NCI-H748 (cell line): Measurements from ENCODE around the gene TAS2R38.

Experiments
- DNase-seq: peaks from one replicate; lab custom pipeline; 2025; ENCODE audit not compliant: unreplicated experiment; lab: John Stamatoyannopoulos, UW

TAS2R38 gene

DNA sequence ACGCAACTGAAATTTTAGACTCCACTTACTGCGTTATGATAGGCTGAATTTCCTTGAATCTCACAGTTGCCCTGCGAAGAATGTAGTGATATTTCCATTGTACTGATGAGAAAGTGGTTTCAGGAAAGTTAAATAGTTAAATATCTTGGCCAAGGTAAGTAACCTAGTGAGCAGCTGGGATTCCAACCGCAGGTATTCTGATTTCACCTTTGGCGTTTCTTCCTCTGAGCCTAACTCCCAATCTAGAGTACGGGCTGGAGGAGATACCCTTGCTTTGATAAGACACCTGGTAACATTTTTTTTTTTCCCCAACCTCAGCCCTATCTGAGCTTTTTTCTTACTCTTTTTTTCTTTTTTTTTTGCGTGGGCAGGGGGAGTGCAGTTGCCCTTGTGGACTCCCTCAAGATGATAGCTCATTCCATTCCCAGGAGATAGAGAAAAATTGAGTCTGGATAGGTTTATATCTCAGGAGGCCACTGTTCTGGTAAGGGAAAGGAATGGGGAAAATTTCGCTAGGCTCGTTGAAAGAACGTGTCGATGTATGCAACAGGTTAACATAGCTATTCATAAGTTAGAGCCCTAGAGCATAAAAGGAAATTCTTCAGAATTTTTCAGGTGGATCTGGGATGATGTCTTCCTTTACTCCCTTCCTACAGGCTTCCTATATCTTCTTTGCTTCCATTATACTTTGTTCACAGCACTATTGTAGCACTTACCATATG lies 3.1 kb upstream of the TAS2R38 start:
- no peak for DNase-seq

DNA sequence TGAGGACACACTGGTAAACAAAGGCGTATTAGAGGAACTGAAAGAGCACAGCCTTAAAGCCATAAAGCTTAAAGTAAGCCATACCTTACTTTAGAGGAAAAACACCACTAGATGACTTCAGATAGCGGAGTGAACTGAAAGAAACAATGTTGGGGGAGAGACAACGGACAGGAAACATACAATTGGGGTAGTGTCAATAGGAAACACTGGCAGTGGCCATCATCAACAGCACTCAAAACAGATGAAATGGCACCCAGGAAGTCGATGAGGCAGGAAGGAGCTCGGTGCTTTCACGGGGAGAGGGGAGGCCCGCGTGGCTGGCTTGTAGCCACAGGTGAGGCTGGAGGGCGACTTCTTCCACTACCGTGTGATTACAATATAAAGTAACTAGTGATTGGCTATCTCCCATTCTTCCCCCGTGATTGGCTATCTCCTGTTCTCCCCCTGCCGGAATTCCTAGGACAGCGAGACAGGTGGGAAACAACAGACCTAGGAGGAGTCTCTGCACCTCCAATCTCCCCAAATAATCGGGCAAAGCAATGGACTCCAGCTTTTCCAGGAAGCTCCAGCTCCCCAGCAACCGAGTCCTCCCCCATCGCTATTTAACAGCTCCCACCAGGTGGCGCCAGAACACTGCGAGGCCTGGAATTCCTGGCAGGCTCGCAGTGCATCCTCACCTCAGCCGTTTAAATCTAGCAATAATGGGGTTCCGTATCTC lies 2.4 kb upstream of the TAS2R38 start:
- DNase-seq: peak; percentile 88

DNA sequence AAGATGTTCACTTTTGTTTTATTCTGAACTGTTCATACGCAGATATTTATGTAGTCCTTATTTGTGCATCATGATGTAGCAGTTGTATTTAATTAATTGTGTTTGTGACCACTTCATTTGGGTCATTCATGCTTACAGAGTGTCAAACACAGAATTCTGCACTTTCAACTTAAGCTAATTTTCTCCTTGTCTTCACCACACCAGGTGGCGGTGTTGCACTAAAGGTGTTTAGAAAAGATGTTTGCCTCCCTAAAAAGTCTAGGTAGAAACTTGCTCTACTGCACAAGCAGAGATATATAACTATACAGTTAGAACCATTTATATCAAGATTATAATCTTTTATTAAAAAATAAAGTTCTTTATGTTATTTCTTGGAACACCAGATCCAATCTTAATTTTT lies 1.3 kb upstream of the TAS2R38 start:
- DNase-seq: peak; percentile 60

DNA sequence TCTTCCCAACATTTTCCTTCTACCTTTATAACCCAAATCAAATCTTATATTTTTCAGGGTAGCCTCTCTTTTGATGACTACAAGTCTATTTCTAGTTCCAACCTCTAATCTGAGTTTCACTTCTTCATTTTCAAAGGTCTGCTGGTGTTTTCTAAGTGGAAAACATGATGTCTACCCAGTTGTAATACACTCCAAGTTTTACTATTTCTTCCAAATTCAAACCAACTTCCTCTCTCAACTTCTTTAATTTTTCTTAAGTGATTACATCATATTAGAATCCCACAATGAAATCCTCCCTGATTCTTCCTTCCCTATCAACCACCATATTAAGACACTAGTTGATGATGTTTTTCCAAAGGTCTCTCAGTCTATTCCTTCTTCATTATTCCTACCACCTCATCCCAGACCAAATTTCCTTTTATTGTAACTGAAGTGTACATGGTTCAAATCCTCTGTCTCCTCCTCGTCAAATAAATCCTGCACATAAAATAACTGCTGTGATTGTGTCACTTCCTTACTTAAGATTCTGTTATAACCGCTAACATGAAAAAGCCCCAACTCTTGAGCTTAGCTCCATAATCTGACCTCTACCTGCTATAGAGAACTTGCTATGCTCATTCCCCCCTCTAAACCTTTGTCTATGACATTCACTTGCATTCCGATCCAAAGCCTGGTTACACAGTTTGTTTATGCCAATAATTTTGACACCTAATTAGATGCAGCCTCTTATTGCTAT lies 12.7 kb downstream of the TAS2R38 start:
- DNase-seq: no peak

DNA sequence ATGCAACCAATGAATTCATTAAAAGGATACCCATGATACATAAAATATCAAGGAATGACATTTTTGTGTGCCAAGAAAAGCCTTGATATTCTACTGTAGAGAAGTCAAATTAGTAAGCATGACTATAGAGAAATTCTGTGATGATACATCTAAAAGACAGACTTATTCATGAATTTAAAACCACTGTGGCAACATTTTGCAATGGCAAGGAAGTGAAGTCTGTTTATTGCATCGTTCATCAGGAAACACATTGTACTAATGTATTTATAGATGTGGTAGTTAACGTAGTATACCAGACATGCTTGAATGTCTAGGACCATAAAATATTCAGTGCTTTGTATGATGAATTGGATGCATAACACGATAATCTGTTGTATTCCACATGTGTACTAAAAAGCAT lies 17.5 kb downstream of the TAS2R38 start:
- no peak for DNase-seq

DNA sequence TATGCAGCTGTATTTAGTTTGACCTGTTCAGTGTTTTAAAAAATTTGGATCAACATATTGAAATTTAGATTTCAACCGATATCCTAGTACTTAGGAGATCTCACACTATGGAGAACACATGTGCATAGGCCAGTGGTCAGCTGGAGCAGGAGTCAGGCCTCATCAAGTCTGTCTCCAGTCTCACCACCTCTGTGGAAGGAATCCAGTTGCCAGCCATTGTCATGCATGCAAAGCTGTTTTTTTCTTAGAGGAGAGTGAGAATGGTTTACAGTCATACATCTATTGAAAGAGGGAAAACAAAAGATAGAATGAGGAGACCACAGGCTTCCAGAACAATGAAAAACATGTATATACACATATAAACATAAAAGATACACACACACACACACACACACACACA lies 19.2 kb downstream of the TAS2R38 start:
- DNase-seq: no peak

DNA sequence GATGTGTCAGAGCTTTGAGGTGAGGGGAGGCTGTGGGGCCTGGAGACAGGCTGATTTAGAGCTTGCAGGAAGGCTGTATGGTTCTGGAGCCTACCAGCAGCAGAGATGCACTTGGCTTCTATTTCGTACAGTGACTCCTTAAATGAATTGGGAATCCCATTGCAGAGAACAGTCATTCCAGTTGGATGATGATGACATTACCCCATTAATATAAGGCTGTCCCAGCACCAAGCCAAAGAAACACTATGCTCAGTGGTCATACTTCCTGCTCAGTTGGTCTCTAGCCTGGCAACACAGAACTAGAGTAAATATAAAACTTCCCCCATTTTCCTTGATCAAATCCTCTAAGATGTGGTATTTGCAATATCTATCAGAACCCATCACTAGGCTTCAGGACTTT lies 21.1 kb downstream of the TAS2R38 start:
- DNase-seq: no peak

DNA sequence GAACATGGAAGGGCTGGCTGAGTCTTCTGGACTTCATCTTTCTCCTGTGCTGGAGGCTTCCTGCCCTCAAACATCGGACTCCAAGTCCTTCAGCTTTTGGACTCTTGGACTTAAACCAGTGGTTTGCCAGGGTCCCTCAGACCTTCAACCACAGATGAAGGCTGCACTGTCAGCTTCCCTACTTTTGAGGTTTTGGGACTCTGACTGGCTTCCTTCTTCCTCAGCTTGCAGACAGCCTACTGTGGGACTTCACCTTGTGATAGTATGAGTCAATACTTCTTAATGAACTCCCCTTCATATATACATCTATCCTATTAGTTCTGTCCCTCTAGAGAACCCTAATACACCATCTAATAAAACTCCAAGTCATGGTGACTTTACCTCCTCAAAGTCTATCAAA lies 22.8 kb downstream of the TAS2R38 start:
- DNase-seq: no peak

DNA sequence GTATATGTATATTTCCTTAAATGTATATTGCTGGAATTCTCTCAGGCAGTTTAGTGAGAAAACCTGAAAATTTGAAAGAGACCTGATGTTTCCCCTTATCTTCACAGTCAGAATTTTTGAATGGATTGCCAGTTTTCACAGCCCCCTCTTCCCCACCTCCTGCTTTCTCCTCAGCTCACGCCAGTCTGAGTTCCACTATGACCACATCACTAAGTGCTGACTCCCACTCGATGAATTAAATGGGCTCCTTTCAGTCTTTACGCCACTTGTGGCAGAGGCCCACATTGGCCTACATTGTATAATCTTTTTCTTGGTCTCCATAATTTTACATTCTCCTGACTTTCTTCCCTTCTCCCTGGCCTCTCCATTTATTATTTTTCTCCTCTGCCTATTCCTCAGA lies 23.7 kb downstream of the TAS2R38 start:
- DNase-seq: no peak

DNA sequence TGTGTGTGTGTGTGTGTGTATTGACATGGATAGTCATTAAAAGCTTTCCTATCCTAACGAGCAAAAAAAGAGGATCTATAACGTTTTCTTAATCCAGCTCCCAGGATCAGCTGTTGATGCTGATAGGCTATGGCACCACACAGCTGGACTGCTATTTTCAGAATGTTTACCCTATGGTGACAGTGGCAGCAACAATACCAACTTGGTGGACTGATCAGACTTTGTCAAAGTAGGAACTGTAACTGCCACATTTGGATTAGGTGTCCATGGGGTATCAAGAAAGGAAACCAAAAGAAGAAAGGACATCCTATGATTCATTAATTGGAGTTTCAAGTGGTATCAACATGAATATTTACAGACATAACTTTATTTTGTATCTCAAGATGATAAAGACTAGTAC lies 24.1 kb downstream of the TAS2R38 start:
- no peak for DNase-seq

DNA sequence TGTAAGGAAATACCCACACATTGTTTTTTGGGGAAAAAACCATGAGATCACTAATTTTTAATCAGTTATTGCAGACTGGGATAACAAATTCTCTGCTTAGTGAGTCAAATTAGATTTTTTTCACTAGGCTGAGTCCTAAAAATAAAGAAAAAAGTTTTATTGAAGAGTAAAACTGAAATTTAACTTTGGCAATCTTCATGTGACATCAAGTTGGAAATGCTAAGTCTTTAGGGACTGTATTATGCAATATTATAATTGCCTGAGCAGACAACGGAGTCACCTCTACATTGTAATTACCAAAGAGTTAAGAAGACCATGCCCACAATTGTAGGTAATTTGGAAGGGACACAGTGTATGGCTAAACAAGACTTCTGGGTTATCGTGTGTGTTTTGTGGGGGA lies 24.6 kb downstream of the TAS2R38 start:
- no peak for DNase-seq

DNA sequence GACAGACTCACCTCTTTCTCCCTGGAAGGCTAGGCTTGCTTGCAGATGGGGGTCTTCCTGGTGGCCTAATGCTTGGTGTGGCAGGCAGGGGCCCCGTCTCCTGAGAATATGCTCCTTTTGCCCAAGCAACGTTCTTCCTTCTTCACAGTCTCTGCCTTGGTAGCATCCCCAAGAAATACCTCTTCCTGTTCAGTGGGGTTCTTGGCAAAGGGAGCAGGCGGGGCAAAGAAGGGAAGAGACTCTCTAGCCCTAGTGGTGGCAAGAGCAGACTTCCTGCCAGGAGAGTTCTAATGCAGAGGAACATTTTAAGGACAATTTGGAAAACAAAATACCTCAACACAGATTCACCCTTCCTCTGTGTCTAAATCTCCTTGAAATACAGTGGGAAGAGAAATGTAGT lies 26.8 kb downstream of the TAS2R38 start, which contains the start of gene CLEC5A:
TSS of gene CLEC5A (minus strand) at position 179 of the 400 bp plus-strand sequence. CDS start 682 bp downstream, outside the sequence.
- no peak for DNase-seq

DNA sequence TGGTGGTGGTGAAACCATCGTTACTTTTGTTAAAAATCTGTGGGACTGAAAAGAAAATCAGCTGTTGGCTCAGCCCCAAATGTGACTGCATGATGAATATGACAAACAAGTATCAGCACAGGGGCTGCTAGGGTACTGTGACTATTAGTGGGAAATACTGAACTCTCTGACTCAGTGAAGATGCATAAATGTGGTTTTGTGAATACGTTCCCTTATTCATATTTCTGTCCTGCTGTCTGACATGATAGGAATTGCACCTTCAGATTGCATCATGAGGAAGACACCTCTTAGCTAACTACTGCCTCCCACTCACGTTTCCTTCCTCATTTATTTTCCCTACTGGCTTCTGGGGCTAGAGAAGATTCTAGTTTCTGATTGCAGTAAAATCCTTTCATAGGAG lies 28.2 kb downstream of the TAS2R38 start:
- no peak for DNase-seq

DNA sequence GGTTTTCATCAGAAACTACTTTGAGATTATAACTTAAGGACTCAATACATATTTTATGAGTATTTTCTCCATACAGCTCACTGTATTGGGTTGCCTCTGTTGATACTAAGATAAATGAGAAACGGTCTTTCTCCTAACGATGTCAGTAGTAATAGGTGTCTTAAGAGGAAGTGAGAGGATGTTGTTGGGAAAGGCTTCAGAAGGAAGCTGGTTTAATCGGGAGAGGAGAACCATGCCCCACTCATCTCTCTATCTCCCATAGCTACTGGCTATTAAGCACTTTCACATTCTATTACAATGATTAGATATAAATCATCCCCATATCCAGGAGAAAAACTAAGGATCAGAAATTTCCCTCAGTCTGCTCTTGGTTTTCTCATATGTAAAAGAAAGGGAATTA lies 28.8 kb downstream of the TAS2R38 start:
- no peak for DNase-seq

DNA sequence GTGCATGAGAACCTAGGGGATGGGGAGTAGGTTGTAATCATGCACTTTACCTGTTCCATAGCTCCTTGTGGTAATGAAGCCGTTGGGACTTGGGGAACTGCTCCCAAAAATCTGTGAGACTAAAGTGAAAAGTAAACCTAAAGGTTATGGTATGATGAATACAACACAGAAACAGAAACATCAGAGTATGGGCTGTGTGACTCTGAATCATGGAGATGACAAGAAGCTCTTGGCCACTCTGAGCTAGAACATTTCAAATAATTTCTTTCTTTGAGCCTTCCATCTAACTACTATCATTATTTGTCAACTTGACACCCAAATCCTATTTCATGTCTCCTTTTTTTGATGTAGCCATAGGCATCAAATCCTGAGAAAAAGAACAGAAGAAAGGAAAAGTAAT lies 29.7 kb downstream of the TAS2R38 start:
- DNase-seq: no peak

DNA sequence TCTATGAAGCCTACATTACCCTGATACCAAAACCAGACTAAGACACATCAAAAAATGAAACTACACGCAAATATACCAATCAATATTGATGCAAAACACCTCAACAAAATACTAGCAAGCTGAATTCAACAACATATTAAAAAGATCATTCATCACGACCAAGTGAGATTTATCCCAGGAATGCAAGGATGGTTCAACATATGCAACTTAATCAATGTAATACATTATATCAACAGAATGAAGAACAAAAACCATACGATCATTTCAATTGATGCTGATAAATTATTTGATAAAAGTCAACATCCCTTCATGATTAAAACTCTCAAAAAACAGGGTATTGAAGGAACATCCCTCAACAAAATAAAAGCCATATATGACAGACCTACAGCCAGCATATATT lies 32.5 kb downstream of the TAS2R38 start:
- no peak for DNase-seq

DNA sequence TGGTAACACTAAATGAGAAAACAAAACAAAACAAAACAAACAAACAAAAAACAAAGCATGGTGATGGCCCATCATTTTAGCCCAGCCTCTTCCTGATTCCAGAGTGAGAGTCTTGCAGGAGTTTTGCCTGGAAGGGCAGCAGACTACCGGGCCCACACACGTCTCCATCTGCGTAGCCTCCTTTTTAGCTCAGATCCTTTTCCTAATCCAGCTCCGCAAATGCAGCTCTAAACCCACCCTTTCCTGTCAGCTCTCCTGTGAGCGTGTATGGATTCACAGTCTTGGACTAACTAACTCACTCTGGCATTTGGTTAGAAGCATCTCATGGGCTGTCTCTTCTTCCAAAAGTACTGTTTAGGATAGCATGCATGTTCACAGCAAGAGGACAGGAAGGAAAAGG lies 43.4 kb downstream of the TAS2R38 start:
- no peak for DNase-seq

DNA sequence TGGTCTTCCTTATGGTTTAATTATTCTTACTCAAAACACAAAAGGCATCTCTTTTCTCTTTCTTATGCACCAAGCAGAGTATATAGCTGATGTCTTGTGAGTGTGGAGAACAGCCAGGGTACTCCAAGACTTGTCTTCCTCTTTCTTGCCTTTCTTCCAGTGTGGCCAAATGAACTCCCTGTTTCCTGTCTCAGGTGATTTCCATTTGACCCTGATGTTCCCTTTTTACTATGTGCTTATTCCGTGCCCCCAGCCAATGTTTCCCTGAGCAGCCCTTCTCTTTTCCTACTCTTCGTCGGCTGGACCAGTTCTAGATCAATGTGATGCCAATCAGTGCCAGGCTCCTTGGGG lies 44.8 kb downstream of the TAS2R38 start:
- no peak for DNase-seq

DNA sequence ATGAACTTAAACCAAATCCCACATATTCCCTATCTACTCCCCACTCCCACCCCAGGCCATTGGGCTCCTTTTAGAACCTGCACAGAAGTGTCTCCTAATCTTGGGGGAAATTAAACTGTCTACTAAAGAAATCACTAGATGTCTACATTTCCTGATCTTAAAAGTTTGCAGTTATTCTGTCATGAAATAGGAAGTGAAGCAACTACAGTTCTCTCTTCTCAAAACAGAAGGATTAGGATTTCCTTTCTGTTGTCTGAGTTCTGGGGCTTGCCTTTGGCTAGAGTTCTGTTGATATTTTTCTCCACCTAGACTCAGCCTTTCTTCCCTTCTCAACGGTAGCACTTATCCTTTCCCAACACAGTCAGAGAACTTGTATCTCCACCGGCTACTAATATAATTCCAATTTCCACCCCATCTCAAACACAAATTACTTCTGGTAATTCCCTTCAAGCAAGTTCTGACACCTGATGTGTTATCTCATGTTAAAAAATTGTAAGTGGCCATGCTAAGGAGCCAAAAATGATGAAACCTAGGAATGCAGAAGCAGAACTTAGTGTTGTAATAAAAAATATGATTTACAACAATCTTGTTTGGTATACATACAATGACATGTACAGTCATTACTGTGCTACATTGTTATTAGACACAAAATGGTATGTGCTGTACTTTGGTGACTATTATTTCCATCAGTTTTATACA lies 45.3 kb downstream of the TAS2R38 start:
- DNase-seq: no peak
